ENCODE data around the gene RIT1. TPM values are rescaled to one million over a fixed set of nuclear protein-coding genes. Genes with fewer than 3 reads are reported as not detected.

The RIT1 gene
- polyA plus RNA-seq, 1 donor from 2014 or later, result 83.5 TPM

DNA sequence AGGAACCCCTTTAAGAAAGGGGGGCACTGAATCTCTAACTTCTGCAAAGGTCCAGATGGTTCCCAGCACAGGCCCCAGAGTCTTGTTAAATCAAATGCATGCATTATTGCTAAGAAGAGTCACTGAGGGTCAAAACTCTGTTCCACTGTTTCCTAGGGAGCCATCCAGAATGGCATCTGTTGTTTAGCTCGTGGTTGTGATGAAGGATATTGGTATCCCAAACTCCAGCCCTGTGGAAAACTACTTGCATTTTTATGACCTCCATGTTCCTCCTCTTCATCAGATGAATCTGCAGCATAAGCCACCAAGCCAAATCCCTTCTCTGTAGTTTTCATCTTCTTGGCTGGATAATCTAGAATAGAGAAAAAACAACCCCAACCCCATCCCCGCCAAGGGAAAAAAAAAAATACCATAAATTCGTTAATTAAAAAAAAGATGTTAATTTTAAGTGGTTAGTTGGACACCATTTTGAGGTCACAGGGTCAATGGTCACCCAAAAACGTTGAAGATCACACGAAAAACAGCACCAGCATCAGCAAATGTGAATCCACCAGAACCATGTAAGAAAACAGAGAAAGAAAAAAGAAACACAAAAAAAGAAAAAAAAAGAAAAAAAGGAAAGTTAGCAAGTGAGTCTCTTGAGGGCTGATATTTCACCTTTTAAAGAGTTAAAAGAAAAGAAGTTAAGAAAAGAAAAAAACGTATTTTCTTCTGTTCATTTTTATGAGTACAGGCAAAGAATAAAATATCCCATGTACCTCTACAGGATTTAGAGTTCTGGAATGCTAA lies 3.0 kb upstream of the RIT1 start (continued):
- TF ChIP-seq, protein P1, sequence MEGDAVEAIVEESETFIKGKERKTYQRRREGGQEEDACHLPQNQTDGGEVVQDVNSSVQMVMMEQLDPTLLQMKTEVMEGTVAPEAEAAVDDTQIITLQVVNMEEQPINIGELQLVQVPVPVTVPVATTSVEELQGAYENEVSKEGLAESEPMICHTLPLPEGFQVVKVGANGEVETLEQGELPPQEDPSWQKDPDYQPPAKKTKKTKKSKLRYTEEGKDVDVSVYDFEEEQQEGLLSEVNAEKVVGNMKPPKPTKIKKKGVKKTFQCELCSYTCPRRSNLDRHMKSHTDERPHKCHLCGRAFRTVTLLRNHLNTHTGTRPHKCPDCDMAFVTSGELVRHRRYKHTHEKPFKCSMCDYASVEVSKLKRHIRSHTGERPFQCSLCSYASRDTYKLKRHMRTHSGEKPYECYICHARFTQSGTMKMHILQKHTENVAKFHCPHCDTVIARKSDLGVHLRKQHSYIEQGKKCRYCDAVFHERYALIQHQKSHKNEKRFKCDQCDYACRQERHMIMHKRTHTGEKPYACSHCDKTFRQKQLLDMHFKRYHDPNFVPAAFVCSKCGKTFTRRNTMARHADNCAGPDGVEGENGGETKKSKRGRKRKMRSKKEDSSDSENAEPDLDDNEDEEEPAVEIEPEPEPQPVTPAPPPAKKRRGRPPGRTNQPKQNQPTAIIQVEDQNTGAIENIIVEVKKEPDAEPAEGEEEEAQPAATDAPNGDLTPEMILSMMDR (IDR thresholded peaks at IDR 0.05; ENCODE audit: poor library complexity, severe bottlenecking), result no peak

DNA sequence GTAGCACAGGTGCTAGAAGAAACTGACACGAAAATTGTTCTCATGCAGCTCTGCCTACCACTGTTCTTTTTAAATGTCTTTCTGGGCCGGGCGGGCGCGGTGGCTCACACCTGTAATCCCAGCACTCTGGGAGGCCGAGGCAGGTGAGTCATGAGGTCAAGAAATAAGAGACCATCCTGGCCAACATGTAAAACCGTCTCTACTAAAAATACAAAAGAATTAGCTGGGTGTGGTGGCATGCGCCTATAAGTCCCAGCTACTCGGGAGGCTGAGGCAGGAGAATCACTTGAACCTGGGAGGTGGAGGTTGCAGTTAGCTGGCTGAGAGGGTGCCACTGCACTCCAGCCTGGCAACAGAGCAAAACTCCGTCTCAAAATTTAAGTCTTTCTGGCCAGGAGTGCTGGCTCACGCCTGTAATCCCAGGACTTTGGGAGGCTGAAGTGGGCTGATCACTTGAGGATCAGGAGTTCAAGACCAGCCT lies 947 bp upstream of the RIT1 start:
- Histone ChIP-seq H3K79me2 (replicated peaks; ENCODE audit: insufficient read depth, low read length) (peaks cover 22% of the 10 kb centered on the region), H3F3A (ENCODE audit: insufficient read depth, low read length, poor library complexity, severe bottlenecking) (no peaks in the 10 kb centered on the region), H3K9me3 (ENCODE audit: low read length) (no peaks in the 10 kb centered on the region), H3K36me3 (ENCODE audit: insufficient read depth, low read length) (peaks cover 5% of the 10 kb centered on the region), H3K27me3 (ENCODE audit: insufficient read depth, low read depth, low read length) (no peaks in the 10 kb centered on the region), H3K9me2 (ENCODE audit: insufficient read depth, low read length) (no peaks in the 10 kb centered on the region), H3K27ac (ENCODE audit: low read length) (no peak overlapping the region), H4K20me1 (ENCODE audit: insufficient read depth) (no peaks in the 10 kb centered on the region), H2AFZ (ENCODE audit: low read depth, low read length) (no peak overlapping the region), H3K9ac (ENCODE audit: low read length) (no peak overlapping the region), H3K4me2 (ENCODE audit: low read length) (no peak overlapping the region), H3K4me3 (ENCODE audit: low read length) (no peak overlapping the region)
- TF ChIP-seq RAD21 (conservative IDR thresholded peaks at IDR 0.05) (no peak), MXI1 (conservative IDR thresholded peaks at IDR 0.05; ENCODE audit: poor library complexity, severe bottlenecking) (no peak), SMC3 (conservative IDR thresholded peaks at IDR 0.05; ENCODE audit: poor library complexity) (no peak), EP300 (conservative IDR thresholded peaks at IDR 0.05; ENCODE audit: poor library complexity, severe bottlenecking) (no peak), EZH2 (IDR thresholded peaks at IDR 0.05; ENCODE audit: borderline replicate concordance, insufficient read depth, low read length, poor library complexity, severe bottlenecking) (no peak), TAF1 (IDR thresholded peaks at IDR 0.05; ENCODE audit: low read depth) (no peak)
- TF ChIP-seq, protein P2, sequence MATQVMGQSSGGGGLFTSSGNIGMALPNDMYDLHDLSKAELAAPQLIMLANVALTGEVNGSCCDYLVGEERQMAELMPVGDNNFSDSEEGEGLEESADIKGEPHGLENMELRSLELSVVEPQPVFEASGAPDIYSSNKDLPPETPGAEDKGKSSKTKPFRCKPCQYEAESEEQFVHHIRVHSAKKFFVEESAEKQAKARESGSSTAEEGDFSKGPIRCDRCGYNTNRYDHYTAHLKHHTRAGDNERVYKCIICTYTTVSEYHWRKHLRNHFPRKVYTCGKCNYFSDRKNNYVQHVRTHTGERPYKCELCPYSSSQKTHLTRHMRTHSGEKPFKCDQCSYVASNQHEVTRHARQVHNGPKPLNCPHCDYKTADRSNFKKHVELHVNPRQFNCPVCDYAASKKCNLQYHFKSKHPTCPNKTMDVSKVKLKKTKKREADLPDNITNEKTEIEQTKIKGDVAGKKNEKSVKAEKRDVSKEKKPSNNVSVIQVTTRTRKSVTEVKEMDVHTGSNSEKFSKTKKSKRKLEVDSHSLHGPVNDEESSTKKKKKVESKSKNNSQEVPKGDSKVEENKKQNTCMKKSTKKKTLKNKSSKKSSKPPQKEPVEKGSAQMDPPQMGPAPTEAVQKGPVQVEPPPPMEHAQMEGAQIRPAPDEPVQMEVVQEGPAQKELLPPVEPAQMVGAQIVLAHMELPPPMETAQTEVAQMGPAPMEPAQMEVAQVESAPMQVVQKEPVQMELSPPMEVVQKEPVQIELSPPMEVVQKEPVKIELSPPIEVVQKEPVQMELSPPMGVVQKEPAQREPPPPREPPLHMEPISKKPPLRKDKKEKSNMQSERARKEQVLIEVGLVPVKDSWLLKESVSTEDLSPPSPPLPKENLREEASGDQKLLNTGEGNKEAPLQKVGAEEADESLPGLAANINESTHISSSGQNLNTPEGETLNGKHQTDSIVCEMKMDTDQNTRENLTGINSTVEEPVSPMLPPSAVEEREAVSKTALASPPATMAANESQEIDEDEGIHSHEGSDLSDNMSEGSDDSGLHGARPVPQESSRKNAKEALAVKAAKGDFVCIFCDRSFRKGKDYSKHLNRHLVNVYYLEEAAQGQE (IDR thresholded peaks at IDR 0.05; ENCODE audit: borderline replicate concordance), result no peak
- TF ChIP-seq, protein P1 (IDR thresholded peaks at IDR 0.05; ENCODE audit: poor library complexity, severe bottlenecking), result no peak

Data from neural cell (in vitro differentiated cells).